Pons (tissue), 1 donor: ENCODE results near the gene THSD4.
"Not testable (repeated sequence)": the region's sequence is repeated elsewhere in the genome, so short reads cannot be mapped to it uniquely, and the experiment has no call there.

Source experiments
- DNase-seq: peaks from one replicate; pipeline ENCODE4 v3.0.0-alpha.2; 2016; ENCODE audit warnings: low spot score

Gene THSD4

GRCh38 chr15:71658827-71659729 is 543.8 kb downstream of the THSD4 start:
- DNase-seq, result no peak

GRCh38 chr15:71659730-71660067 is 544.4 kb downstream of the THSD4 start:
- DNase-seq, result no peak

- peak; percentile 57 for DNase-seq
Measured at GRCh38 chr15:71660501-71660900, 545.2 kb downstream of the THSD4 start.

- DNase-seq, result peak; percentile 89
Measured at GRCh38 chr15:71662306-71662705, 547.0 kb downstream of the THSD4 start.

- no peak for DNase-seq
Measured at GRCh38 chr15:71664622-71665021, 549.4 kb downstream of the THSD4 start.

- no peak for DNase-seq
Measured at GRCh38 chr15:71666763-71667620, 551.7 kb downstream of the THSD4 start.

- no peak for DNase-seq
Measured at GRCh38 chr15:71669688-71670087, 554.4 kb downstream of the THSD4 start.

GRCh38 chr15:71670222-71670621 is 555.0 kb downstream of the THSD4 start:
- DNase-seq, result not testable (repeated sequence)

- no peak for DNase-seq
Measured at GRCh38 chr15:71674354-71674753, 559.1 kb downstream of the THSD4 start.

GRCh38 chr15:71677352-71677751 is 562.1 kb downstream of the THSD4 start:
- no peak for DNase-seq

- DNase-seq, result no peak
Measured at GRCh38 chr15:71677766-71678165, 562.5 kb downstream of the THSD4 start.

- no peak for DNase-seq
Measured at GRCh38 chr15:71678191-71678590, 562.9 kb downstream of the THSD4 start.

- no peak for DNase-seq
Measured at GRCh38 chr15:71678605-71679004, 563.3 kb downstream of the THSD4 start.

- DNase-seq, result no peak
Measured at GRCh38 chr15:71679223-71679792, 564.0 kb downstream of the THSD4 start.

GRCh38 chr15:71679793-71680353 is 564.6 kb downstream of the THSD4 start:
- no peak for DNase-seq

- DNase-seq, result no peak
Measured at GRCh38 chr15:71682001-71682400, 566.7 kb downstream of the THSD4 start.

GRCh38 chr15:71683411-71684274 is 568.4 kb downstream of the THSD4 start:
- no peak for DNase-seq

- DNase-seq, result no peak
Measured at GRCh38 chr15:71685420-71685993, 570.2 kb downstream of the THSD4 start.

GRCh38 chr15:71686221-71687050 is 571.2 kb downstream of the THSD4 start:
- no peak for DNase-seq

GRCh38 chr15:71687902-71688508 is 572.7 kb downstream of the THSD4 start:
- no peak for DNase-seq
